OCI-LY3 (cell line): ENCODE results near the gene STAT4.

Source experiments
- H2AFZ ChIP-seq: fragments of 200-600, 300-600 bp; shearing (Covaris generic); 2 replicates; pipeline ENCODE4 v1.6.0; 2014; ENCODE audit warnings: antibody characterized with exemption, low read depth, low read length
- H3K27ac ChIP-seq: fragments of 200-600, 300-600 bp; sonication (generic); 2 replicates; pipeline ENCODE4 v1.5.1; 2014; ENCODE audit warnings: mild to moderate bottlenecking, low read length, moderate library complexity, mixed read lengths
- H3K27me3 ChIP-seq: fragments of 200-600, 300-600 bp; sonication (generic); 2 replicates; pipeline ENCODE4 v1.6.1; 2014; ENCODE audit warnings: low read depth, low read length, mixed read lengths
- H3K36me3 ChIP-seq: fragments of 200-600, 300-600 bp; sonication (generic); replicated peaks from 2 replicates; pipeline ENCODE3; 2014; ENCODE audit warnings: low read depth, low read length, mixed read lengths
- H3K4me1 ChIP-seq: fragments of 300-600, 200-600 bp; sonication (generic); 2 replicates; pipeline ENCODE4 v1.6.1; 2014; ENCODE audit warnings: low read length, mixed read lengths
- H3K4me2 ChIP-seq: fragments of 200-600, 300-600 bp; sonication (generic); 2 replicates; pipeline ENCODE4 v1.6.1; 2014; ENCODE audit warnings: low read length, mixed read lengths
- H3K4me3 ChIP-seq: fragments of 300-600, 200-600 bp; sonication (generic); 2 replicates; pipeline ENCODE4 v1.5.1; 2014; ENCODE audit warnings: antibody characterized with exemption, mild to moderate bottlenecking, low read length, moderate library complexity
- H3K79me2 ChIP-seq: fragments of 300-600, 200-600 bp; shearing (Covaris generic); 2 replicates; pipeline ENCODE4 v1.6.1; 2014; ENCODE audit warnings: mild to moderate bottlenecking, low read length, mixed read lengths
- H3K9ac ChIP-seq: fragments of 300-600, 200-600 bp; shearing (Covaris generic); 2 replicates; pipeline ENCODE4 v1.6.0; 2014; ENCODE audit warnings: mild to moderate bottlenecking, low read length, moderate library complexity
- H3K9me3 ChIP-seq: fragments of 200-600, 300-600 bp; shearing (Covaris generic); 2 replicates; pipeline ENCODE4 v1.6.1; 2014; ENCODE audit warnings: low read length, mixed read lengths; ENCODE audit not compliant: insufficient read depth
- H4K20me1 ChIP-seq: fragments of 200-600, 300-600 bp; sonication (generic); 2 replicates; pipeline ENCODE4 v1.6.1; 2016; ENCODE audit warnings: low read length, mixed read lengths; ENCODE audit not compliant: insufficient read depth
- CTCF ChIP-seq: fragments of 200-600, 300-600 bp; sonication (generic); IDR thresholded peaks from 2 replicates; pipeline ENCODE4 v1.5.1; 2014; ENCODE audit warnings: antibody characterized with exemption, low read length, low read depth
- EZH2phosphoT487 ChIP-seq: fragments of 200-600 bp; shearing (Covaris generic); IDR thresholded peaks from 2 replicates; pipeline ENCODE4 v1.6.1; 2018; ENCODE audit warnings: antibody characterized with exemption, mixed run types, low read depth

The STAT4 gene

DNA sequence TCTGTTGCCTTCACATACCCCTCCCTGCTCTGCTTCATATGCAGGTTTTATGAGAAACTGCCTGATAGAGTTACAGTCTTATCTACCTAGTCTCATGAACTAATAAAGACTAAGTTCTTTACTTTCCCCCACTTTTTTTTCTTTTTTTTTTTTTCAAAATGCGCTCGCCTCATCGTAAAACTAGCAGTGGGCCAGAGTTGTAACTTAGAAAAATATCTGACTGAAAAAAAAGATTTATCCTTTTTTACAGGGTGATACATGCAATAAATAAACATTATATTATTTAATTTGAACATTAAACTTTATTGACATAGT, 83.9 kb downstream of the STAT4 start:
- TF ChIP-seq EZH2phosphoT487: no peak
- H3K4me2 ChIP-seq: no peak overlapping the region
- H3K4me1 ChIP-seq: no peaks in the 10 kb centered on the region
- no peaks in the 10 kb centered on the region for H3K79me2 ChIP-seq
- H3K4me3 ChIP-seq: no peak overlapping the region
- H2AFZ ChIP-seq: no peak overlapping the region
- H3K9me3 ChIP-seq: no peaks in the 10 kb centered on the region
- no peak overlapping the region for H3K9ac ChIP-seq
- H3K27ac ChIP-seq: no peak overlapping the region
- no peaks in the 10 kb centered on the region for H3K27me3 ChIP-seq
- H3K36me3 ChIP-seq: no peaks in the 10 kb centered on the region
- no peaks in the 10 kb centered on the region for H4K20me1 ChIP-seq

- H4K20me1 ChIP-seq: no peaks in the 10 kb centered on the region
Measured at GRCh38 chr2:191066197-191066918, 84.4 kb downstream of the STAT4 start.

DNA sequence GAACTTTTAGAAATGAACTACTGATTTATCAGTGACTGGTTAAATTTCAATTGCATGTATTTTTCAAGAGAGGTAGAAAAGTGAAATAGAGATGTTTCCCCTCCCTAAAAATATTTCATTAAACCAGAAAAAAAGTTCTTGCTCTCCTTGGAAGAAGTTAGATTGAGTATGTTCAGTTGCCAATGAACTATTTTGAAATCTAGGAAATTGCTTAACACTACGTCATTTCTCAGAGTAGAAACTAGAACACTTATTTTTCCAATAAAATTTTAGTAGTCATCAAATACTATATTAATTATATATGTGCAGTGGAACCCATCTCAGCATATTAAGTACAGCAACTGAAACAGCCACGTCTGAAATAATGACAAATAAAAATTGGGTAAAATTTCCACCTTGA, 85.0 kb downstream of the STAT4 start:
- Histone ChIP-seq H3K9ac (no peak overlapping the region), H3K4me2 (no peak overlapping the region), H3K36me3 (no peaks in the 10 kb centered on the region), H3K79me2 (no peaks in the 10 kb centered on the region), H3K4me1 (no peaks in the 10 kb centered on the region), H3K9me3 (no peaks in the 10 kb centered on the region), H3K27ac (no peak overlapping the region), H3K4me3 (no peak overlapping the region), H3K27me3 (no peaks in the 10 kb centered on the region), H4K20me1 (no peaks in the 10 kb centered on the region), H2AFZ (no peak overlapping the region)
- no peak for TF ChIP-seq EZH2phosphoT487
- no peak for TF ChIP-seq CTCF

More at GRCh38 chr2:191066197-191066918, 84.4 kb downstream of the STAT4 start:
- Histone ChIP-seq H3K4me2 (no peak overlapping the region), H3K27me3 (no peaks in the 10 kb centered on the region), H3K4me3 (no peak overlapping the region), H3K9ac (no peak overlapping the region), H3K9me3 (no peaks in the 10 kb centered on the region), H3K4me1 (no peaks in the 10 kb centered on the region), H3K27ac (no peak overlapping the region), H3K36me3 (no peaks in the 10 kb centered on the region), H2AFZ (0 out of 2 replicates have a peak overlapping the region, but pooled peaks have one; percentile 49), H3K79me2 (no peaks in the 10 kb centered on the region)
- TF ChIP-seq EZH2phosphoT487 (no peak), CTCF (no peak)

GRCh38 chr2:191064590-191064989, 86.2 kb downstream of the STAT4 start:
- no peaks in the 10 kb centered on the region for H3K36me3 ChIP-seq
- no peak overlapping the region for H3K9ac ChIP-seq
- no peak overlapping the region for H3K27ac ChIP-seq
- no peak overlapping the region for H2AFZ ChIP-seq
- H3K4me2 ChIP-seq: no peak overlapping the region
- no peak overlapping the region for H3K4me3 ChIP-seq
- TF ChIP-seq CTCF (no peak), EZH2phosphoT487 (no peak)
- no peaks in the 10 kb centered on the region for H3K9me3 ChIP-seq
- H3K27me3 ChIP-seq: peaks cover 1% of the 10 kb centered on the region; the same call in 1 of the 2 replicates
- H3K79me2 ChIP-seq: no peaks in the 10 kb centered on the region
- no peaks in the 10 kb centered on the region for H3K4me1 ChIP-seq
- H4K20me1 ChIP-seq: no peaks in the 10 kb centered on the region
